ENCODE results near the gene PHLPP1.

- TF ChIP-seq YY1 (IDR thresholded peaks at IDR 0.05; ENCODE audit: low read depth) (no peak), NFIC (IDR thresholded peaks at IDR 0.05) (no peak), TAF1 (IDR thresholded peaks at IDR 0.05; ENCODE audit: low read depth) (no peak), EGR1 (IDR thresholded peaks at IDR 0.05) (no peak), REST (IDR thresholded peaks at IDR 0.05; ENCODE audit: low read depth) (no peak), CEBPB (IDR thresholded peaks at IDR 0.05) (no peak)
These were observed 260.9 kb downstream of the PHLPP1 start for GRCh38 chr18:62976227-62976626.
